GM13976 (cell line): ENCODE results near the gene CYP39A1.

Experiments used
- DNase-seq: peaks from one replicate; pipeline ENCODE4 v3.0.0; 2012; ENCODE audit warnings: low spot score
- CTCF ChIP-seq: IDR thresholded peaks from 2 replicates; pipeline ENCODE4 v1.5.1; 2012; ENCODE audit warnings: borderline replicate concordance, mild to moderate bottlenecking; ENCODE audit not compliant: insufficient read depth; ENCODE audit errors: extremely low read depth, missing control alignments, control extremely low read depth
- in situ Hi-C: fragments of 300-500 bp; cut with MboI; formaldehyde crosslinking; loops from one replicate; pipeline ENCODE4 v1.12.0; 2022; ENCODE audit warnings: low sequenced_read_pairs, mixed read lengths, inconsistent platforms; ENCODE audit not compliant: unreplicated experiment

Gene CYP39A1

DNA sequence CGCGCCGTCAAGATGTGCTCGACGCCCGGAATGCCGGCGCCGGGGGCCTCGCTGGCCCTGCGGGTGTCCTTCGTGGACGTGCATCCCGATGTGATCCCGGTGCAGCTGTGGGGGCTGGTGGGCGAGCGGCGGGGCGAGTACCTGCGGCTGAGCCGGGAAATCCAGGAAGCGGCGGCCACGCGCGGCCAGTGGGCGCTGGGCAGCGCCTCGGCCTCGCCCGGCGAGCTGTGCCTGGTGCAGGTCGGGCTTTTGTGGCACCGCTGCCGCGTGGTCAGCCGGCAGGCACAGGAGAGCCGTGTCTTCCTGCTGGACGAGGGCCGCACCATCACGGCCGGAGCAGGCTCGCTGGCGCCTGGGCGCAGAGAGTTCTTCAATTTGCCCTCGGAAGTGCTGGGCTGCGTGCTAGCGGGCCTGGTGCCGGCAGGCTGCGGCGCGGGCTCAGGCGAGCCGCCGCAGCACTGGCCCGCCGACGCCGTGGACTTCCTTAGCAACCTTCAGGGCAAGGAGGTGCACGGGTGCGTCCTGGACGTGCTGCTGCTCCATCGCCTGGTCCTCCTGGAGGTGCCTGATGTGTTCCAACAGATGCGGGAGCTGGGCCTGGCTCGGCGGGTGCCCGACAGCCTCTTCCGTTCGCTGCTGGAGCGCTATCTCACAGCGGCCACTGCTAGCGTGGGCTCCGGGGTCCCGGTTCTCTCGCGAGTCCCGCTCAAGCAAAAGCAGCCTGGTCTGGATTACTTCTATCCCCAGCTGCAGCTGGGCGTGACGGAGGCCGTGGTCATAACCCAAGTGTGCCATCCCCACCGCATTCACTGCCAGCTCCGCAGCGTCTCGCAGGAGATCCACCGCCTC, 35.7 kb upstream of the CYP39A1 start:
- TF ChIP-seq CTCF: no peak
- peak; percentile 22 for DNase-seq
- in situ Hi-C loops: no loop called here

GRCh38 chr6:46687619-46688097, 35.0 kb upstream of the CYP39A1 start, which contains the start of gene TDRD6:
TSS of gene TDRD6 (plus strand) at chr6:46687885. CDS start at chr6:46688129, 244 bp downstream.
- in situ Hi-C loops: no loop called here
- TF ChIP-seq CTCF: no peak
- DNase-seq: peak; percentile 17

DNA sequence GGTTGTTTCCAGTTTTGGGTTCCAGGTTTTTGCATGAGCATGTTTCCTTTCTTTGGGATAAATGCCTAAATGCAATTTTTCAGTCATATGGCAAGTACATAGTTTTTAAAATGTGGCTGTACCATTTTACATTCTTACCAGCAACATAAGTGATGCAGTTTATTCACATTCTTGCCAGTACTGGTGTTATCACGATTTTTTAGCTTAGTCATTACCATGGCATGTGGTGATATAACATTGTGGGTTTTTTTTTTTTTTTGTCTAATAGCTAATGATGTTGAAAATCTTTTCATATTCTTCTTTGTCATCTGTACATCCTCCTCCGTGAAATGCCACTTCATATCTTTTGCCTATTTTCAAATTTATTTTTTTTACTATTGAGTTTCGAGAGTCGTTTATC, 32.2 kb upstream of the CYP39A1 start:
- in situ Hi-C loops: no loop called here
- DNase-seq: no peak
- TF ChIP-seq CTCF: no peak

GRCh38 chr6:46677314-46677654, 24.7 kb upstream of the CYP39A1 start:
- in situ Hi-C loops: no loop called here
- no peak for DNase-seq
- peak; percentile 3 for TF ChIP-seq CTCF

GRCh38 chr6:46676604-46677313, 24.1 kb upstream of the CYP39A1 start:
- in situ Hi-C loops: no loop called here
- TF ChIP-seq CTCF: no peak
- no peak for DNase-seq

DNA sequence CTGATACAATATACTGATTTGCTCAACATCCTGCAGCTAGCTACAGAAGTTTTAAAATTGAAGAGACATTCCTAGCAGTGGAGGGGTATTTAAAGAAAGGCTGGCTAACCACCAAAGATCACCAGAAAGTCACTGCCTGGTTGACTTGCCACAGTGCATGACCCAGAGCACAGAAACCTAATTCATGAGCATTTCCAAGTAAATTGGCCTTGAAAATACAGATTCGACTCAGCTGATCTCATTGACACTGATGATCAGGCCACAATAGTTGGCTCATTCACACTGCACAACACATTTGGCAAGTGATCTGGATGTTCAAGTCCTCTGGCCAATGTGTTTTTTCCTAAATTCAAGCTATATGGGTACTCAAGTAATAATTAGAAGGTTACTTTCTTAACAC, 21.8 kb upstream of the CYP39A1 start:
- TF ChIP-seq CTCF: no peak
- in situ Hi-C loops: no loop called here
- DNase-seq: no peak
